ENCODE data around the gene ZNF714.

- TF ChIP-seq GATA2 (IDR thresholded peaks at IDR 0.05; ENCODE audit: low read depth, low read length) (no peak), GATA3 (IDR thresholded peaks at IDR 0.05; ENCODE audit: low read depth, low read length) (no peak)
These were observed 16.7 kb upstream of the ZNF714 start for GRCh38 chr19:21065336-21065735.

Data from SH-SY5Y (cell line).